Hepatic stellate cell (primary cell): ENCODE results near the gene LIMS1.
"Not testable (repeated sequence)": the region's sequence is repeated elsewhere in the genome, so short reads cannot be mapped to it uniquely, and the experiment has no call there.

Experiments used
- DNase-seq: peaks from one replicate; pipeline ENCODE4 v3.0.0; 2011; ENCODE audit warnings: low spot score

Gene LIMS1

GRCh38 chr2:108587621-108588020 lies 53.4 kb downstream of the LIMS1 start:
- DNase-seq, result peak; percentile 44

GRCh38 chr2:108588070-108588668 lies 53.9 kb downstream of the LIMS1 start:
- DNase-seq, result no peak

- no peak for DNase-seq
These were observed 55.1 kb downstream of the LIMS1 start for GRCh38 chr2:108589372-108589771.

- DNase-seq, result no peak
These were observed 55.5 kb downstream of the LIMS1 start for GRCh38 chr2:108589781-108590180.

- no peak for DNase-seq
These were observed 56.9 kb downstream of the LIMS1 start for GRCh38 chr2:108591163-108591562.

- no peak for DNase-seq
These were observed 59.4 kb downstream of the LIMS1 start for GRCh38 chr2:108593547-108594098.

GRCh38 chr2:108594132-108594981 lies 60.1 kb downstream of the LIMS1 start:
- DNase-seq, result no peak

- DNase-seq, result peak; percentile 38
These were observed 60.8 kb downstream of the LIMS1 start for GRCh38 chr2:108594982-108595464.

- DNase-seq, result not testable (repeated sequence)
These were observed 61.5 kb downstream of the LIMS1 start for GRCh38 chr2:108595771-108596170.

GRCh38 chr2:108597105-108597744 lies 63.0 kb downstream of the LIMS1 start:
- DNase-seq, result not testable (repeated sequence)

GRCh38 chr2:108601199-108601598 lies 66.9 kb downstream of the LIMS1 start:
- DNase-seq, result not testable (repeated sequence)

- no peak for DNase-seq
These were observed 68.2 kb downstream of the LIMS1 start for GRCh38 chr2:108602422-108602821.

GRCh38 chr2:108604196-108604595 lies 69.9 kb downstream of the LIMS1 start:
- DNase-seq, result no peak

- DNase-seq, result no peak
These were observed 71.7 kb downstream of the LIMS1 start for GRCh38 chr2:108605947-108606346.

GRCh38 chr2:108607706-108608301 lies 73.5 kb downstream of the LIMS1 start:
- no peak for DNase-seq

GRCh38 chr2:108611021-108611420 lies 76.8 kb downstream of the LIMS1 start:
- DNase-seq, result no peak

GRCh38 chr2:108612153-108612513 lies 77.9 kb downstream of the LIMS1 start:
- DNase-seq, result no peak

GRCh38 chr2:108612514-108613183 lies 78.4 kb downstream of the LIMS1 start:
- no peak for DNase-seq

GRCh38 chr2:108613261-108614042 lies 79.2 kb downstream of the LIMS1 start:
- DNase-seq, result no peak

GRCh38 chr2:108614043-108614545 lies 79.8 kb downstream of the LIMS1 start:
- DNase-seq, result no peak

GRCh38 chr2:108614659-108615058 lies 80.4 kb downstream of the LIMS1 start:
- DNase-seq, result no peak
